ENCODE results near the gene KRT16. TPM values are rescaled to one million over a fixed set of nuclear protein-coding genes. Genes with fewer than 3 reads are reported as not detected.

Gene KRT16
- polyA plus RNA-seq, 1 donor, result not detected

Other genes with a start within 250 kb of the KRT16 start
- gene KRT33B, start 243.0 kb downstream of the KRT16 start, polyA plus RNA-seq (ENCODE audit: insufficient read length), result not detected
- not detected for gene KRT34, start 230.5 kb downstream of the KRT16 start, polyA plus RNA-seq (ENCODE audit: insufficient read length)
- gene KRT31, start 215.2 kb downstream of the KRT16 start, polyA plus RNA-seq (ENCODE audit: insufficient read length), result 5.9 TPM
- gene KRT37, start 188.2 kb downstream of the KRT16 start, polyA plus RNA-seq (ENCODE audit: insufficient read length), result not detected
- gene KRT38, start 171.8 kb downstream of the KRT16 start, polyA plus RNA-seq (ENCODE audit: insufficient read length), result not detected
- not detected for gene KRT32, start 145.4 kb downstream of the KRT16 start, polyA plus RNA-seq (ENCODE audit: insufficient read length)
- not detected for gene KRT35, start 131.6 kb downstream of the KRT16 start, polyA plus RNA-seq (ENCODE audit: insufficient read length)
- not detected for gene KRT36, start 122.9 kb downstream of the KRT16 start, polyA plus RNA-seq (ENCODE audit: insufficient read length)
- gene KRT13, start 107.2 kb downstream of the KRT16 start, polyA plus RNA-seq (ENCODE audit: insufficient read length), result not detected
- gene KRT15, start 93.9 kb downstream of the KRT16 start, polyA plus RNA-seq (ENCODE audit: insufficient read length), result 0.11 TPM
- gene KRT19, start 84.5 kb downstream of the KRT16 start, polyA plus RNA-seq (ENCODE audit: insufficient read length), result 0.28 TPM
- not detected for gene KRT9, start 40.7 kb downstream of the KRT16 start, polyA plus RNA-seq (ENCODE audit: insufficient read length)
- not detected for gene KRT14, start 25.9 kb downstream of the KRT16 start, polyA plus RNA-seq (ENCODE audit: insufficient read length)
- gene KRT17, start 11.8 kb upstream of the KRT16 start, polyA plus RNA-seq (ENCODE audit: insufficient read length), result 0.71 TPM
- gene EIF1, start 76.1 kb upstream of the KRT16 start, polyA plus RNA-seq (ENCODE audit: insufficient read length), result 784 TPM
- not detected for gene GAST, start 99.6 kb upstream of the KRT16 start, polyA plus RNA-seq (ENCODE audit: insufficient read length)
- 0.04 TPM for gene HAP1, start 121.9 kb upstream of the KRT16 start, polyA plus RNA-seq (ENCODE audit: insufficient read length)
- 31.0 TPM for gene JUP, start 173.9 kb upstream of the KRT16 start, polyA plus RNA-seq (ENCODE audit: insufficient read length)
- gene P3H4, start 199.2 kb upstream of the KRT16 start, polyA plus RNA-seq (ENCODE audit: insufficient read length), result 39.5 TPM
- gene FKBP10, start 200.2 kb upstream of the KRT16 start, polyA plus RNA-seq (ENCODE audit: insufficient read length), result 114 TPM
- 34.6 TPM for gene NT5C3B, start 223.5 kb upstream of the KRT16 start, polyA plus RNA-seq (ENCODE audit: insufficient read length)
- 0.18 TPM for gene KLHL10, start 225.1 kb upstream of the KRT16 start, polyA plus RNA-seq (ENCODE audit: insufficient read length)

All from forelimb muscle (tissue), 1 donor.